ENCODE results near the gene CDH4. TPM values are rescaled to one million over a fixed set of nuclear protein-coding genes. Genes with fewer than 3 reads are reported as not detected.

CDH4 gene
- total and polyA plus RNA-seq, 8 donors: under 0.01 to 2.2 (median 0.11) TPM; not detected in 2

GRCh38 chr20:61493798-61494305, 241.8 kb downstream of the CDH4 start:
- peaks cover 0 to 13% (median 4%) of the 10 kb centered on the region in 4 donors for H3K9me3 ChIP-seq
- TF ChIP-seq CTCF (IDR thresholded peaks at IDR 0.05) (no peak), POLR2AphosphoS5 (IDR thresholded peaks at IDR 0.05) (no peak), POLR2A (IDR thresholded peaks at IDR 0.05) (no peak), EP300 (IDR thresholded peaks at IDR 0.05) (no peak)
- WGBS, 5 donors: 59 to 79% (median 70%) methylated on average over 10 of the region's 10 CpGs
- DNase-seq: no peak
- peaks cover 0 to 23% (median 0%) of the 10 kb centered on the region in 3 donors for H3K27me3 ChIP-seq
- H3K36me3 ChIP-seq: no peaks in the 10 kb centered on the region
- no peak overlapping the region for H3K27ac ChIP-seq
- H3K4me1 ChIP-seq: no peaks in the 10 kb centered on the region
- H3K4me3 ChIP-seq: no peak overlapping the region
- intact Hi-C loops (cut with DNase I; ENCODE audit: low total_unique reads): no loop called here

GRCh38 chr20:61494763-61495575, 242.9 kb downstream of the CDH4 start:
- no peak for TF ChIP-seq EP300 (IDR thresholded peaks at IDR 0.05)
- TF ChIP-seq POLR2AphosphoS5 (IDR thresholded peaks at IDR 0.05): no peak
- no peak for TF ChIP-seq POLR2A (IDR thresholded peaks at IDR 0.05)
- no peak for TF ChIP-seq CTCF (IDR thresholded peaks at IDR 0.05)
- H3K9me3 ChIP-seq: peaks cover 0 to 13% (median 4%) of the 10 kb centered on the region in 4 donors
- DNase-seq: no peak
- WGBS, 5 donors: 71 to 81% (median 73%) methylated on average over 13 to 22 of the region's 22 CpGs
- intact Hi-C loops (cut with DNase I; ENCODE audit: low total_unique reads): no loop called here
- no peaks in the 10 kb centered on the region for H3K36me3 ChIP-seq
- no peak overlapping the region for H3K4me3 ChIP-seq
- no peak overlapping the region for H3K27ac ChIP-seq
- peaks cover 0 to 26% (median 0%) of the 10 kb centered on the region in 3 donors for H3K27me3 ChIP-seq
- H3K4me1 ChIP-seq: no peaks in the 10 kb centered on the region

GRCh38 chr20:61497029-61497627, 245.1 kb downstream of the CDH4 start:
- Histone ChIP-seq H3K4me1 (no peaks in the 10 kb centered on the region), H3K4me3 (no peak overlapping the region), H3K9me3 (peaks cover 0 to 13% (median 4%) of the 10 kb centered on the region in 4 donors), H3K36me3 (no peaks in the 10 kb centered on the region), H3K27me3 (peaks cover 0 to 34% (median 0%) of the 10 kb centered on the region in 3 donors), H3K27ac (no peak overlapping the region)
- TF ChIP-seq EP300 (IDR thresholded peaks at IDR 0.05): no peak
- TF ChIP-seq CTCF (IDR thresholded peaks at IDR 0.05): no peak
- no peak for TF ChIP-seq POLR2A (IDR thresholded peaks at IDR 0.05)
- no peak for TF ChIP-seq POLR2AphosphoS5 (IDR thresholded peaks at IDR 0.05)
- 11 to 31% (median 16%) methylated on average over 5 of the region's 5 CpGs for WGBS, 5 donors
- intact Hi-C loops (cut with DNase I; ENCODE audit: low total_unique reads): no loop called here
- DNase-seq: no peak

- no peaks in the 10 kb centered on the region for H3K9me3 ChIP-seq
- peaks cover 0 to 31% (median 0%) of the 10 kb centered on the region in 3 donors for H3K27me3 ChIP-seq
- H3K4me3 ChIP-seq: no peak overlapping the region
- intact Hi-C loops (cut with DNase I; ENCODE audit: low total_unique reads): no loop called here
- 73 to 78% (median 76%) methylated on average over 18 to 19 of the region's 19 CpGs for WGBS, 5 donors
- TF ChIP-seq POLR2AphosphoS5 (IDR thresholded peaks at IDR 0.05) (no peak), CTCF (IDR thresholded peaks at IDR 0.05) (no peak), POLR2A (IDR thresholded peaks at IDR 0.05) (no peak), EP300 (IDR thresholded peaks at IDR 0.05) (no peak)
- no peaks in the 10 kb centered on the region for H3K36me3 ChIP-seq
- no peak overlapping the region for H3K27ac ChIP-seq
- H3K4me1 ChIP-seq: no peaks in the 10 kb centered on the region
- DNase-seq: no peak
Observed at GRCh38 chr20:61499859-61500554, 247.9 kb downstream of the CDH4 start.
